ENCODE data around the gene MSRB1. TPM values are rescaled to one million over a fixed set of nuclear protein-coding genes. Genes with fewer than 3 reads are reported as not detected.
"Not testable (repeated sequence)": the region's sequence is repeated elsewhere in the genome, so short reads cannot be mapped to it uniquely, and the experiment has no call there.

Gene MSRB1
- total RNA-seq, 2 donors from 2014 or later: 13.7 to 21.9 TPM

- Histone ChIP-seq H3K36me3 (peaks cover 26% of the 10 kb centered on the region), H3K4me3 (peak within 1 kb of the TSS; percentile 74 to 80), H3K9me3 (no peaks in the 10 kb centered on the region), H3K27me3 (no peaks in the 10 kb centered on the region), H3K27ac (peak within 1 kb of the TSS; percentile 88 to 91), H3K4me1 (peaks cover 0 to 41% of the 10 kb centered on the region in 2 donors)
- no peak for TF ChIP-seq CTCF (IDR thresholded peaks at IDR 0.05)
- DNase-seq (ENCODE audit: low spot score): peak; percentile 100
Measured at GRCh38 chr16:1964506-1965395, 21.8 kb upstream of the MSRB1 start, which contains the start of gene RPS2. RPS2 (minus strand) TSS chr16:1964826; CDS start chr16:1964625, 201 bp downstream.

- H3K27me3 ChIP-seq: no peaks in the 10 kb centered on the region
- no peaks in the 10 kb centered on the region for H3K9me3 ChIP-seq
- peaks cover 26% of the 10 kb centered on the region for H3K36me3 ChIP-seq
- peak in 1 of 2 donors; percentile 54 for TF ChIP-seq CTCF (IDR thresholded peaks at IDR 0.05)
- H3K4me3 ChIP-seq: peak overlapping the region; percentile 74 to 80
- DNase-seq (ENCODE audit: low spot score): no peak
- H3K4me1 ChIP-seq: peaks cover 0 to 44% of the 10 kb centered on the region in 2 donors
- peak overlapping the region; percentile 88 to 91 for H3K27ac ChIP-seq
Measured at GRCh38 chr16:1963806-1964505, 21.0 kb upstream of the MSRB1 start.

- Histone ChIP-seq H3K4me1 (peaks cover 0 to 48% of the 10 kb centered on the region in 2 donors), H3K36me3 (peaks cover 26% of the 10 kb centered on the region)
- H3K9me3 ChIP-seq; DNase-seq (ENCODE audit: low spot score); H3K27ac ChIP-seq; H3K27me3 ChIP-seq; H3K4me3 ChIP-seq: not testable (repeated sequence)
Measured at GRCh38 chr16:1962161-1963153, 19.5 kb upstream of the MSRB1 start.

GRCh38 chr16:1961651-1962067 lies 18.7 kb upstream of the MSRB1 start:
- peaks cover 0 to 48% of the 10 kb centered on the region in 2 donors for H3K4me1 ChIP-seq
- H3K4me3 ChIP-seq: no peak overlapping the region
- TF ChIP-seq CTCF (IDR thresholded peaks at IDR 0.05): no peak

GRCh38 chr16:1960665-1961630 lies 17.9 kb upstream of the MSRB1 start:
- Histone ChIP-seq H3K27ac (peak overlapping the region in 1 of 2 donors; percentile 85), H3K4me3 (peak overlapping the region in 1 of 2 donors; percentile 88), H3K9me3 (no peaks in the 10 kb centered on the region), H3K4me1 (peaks cover 0 to 45% of the 10 kb centered on the region in 2 donors), H3K36me3 (peaks cover 26% of the 10 kb centered on the region), H3K27me3 (no peaks in the 10 kb centered on the region)
- TF ChIP-seq CTCF (IDR thresholded peaks at IDR 0.05): no peak
- DNase-seq (ENCODE audit: low spot score): no peak

More at GRCh38 chr16:1961651-1962067, 18.7 kb upstream of the MSRB1 start:
- Histone ChIP-seq H3K27ac (no peak overlapping the region), H3K36me3 (peaks cover 26% of the 10 kb centered on the region), H3K9me3 (no peaks in the 10 kb centered on the region), H3K27me3 (no peaks in the 10 kb centered on the region)
- DNase-seq (ENCODE audit: low spot score): no peak
